GM12878 (cell line): ENCODE data around the gene NFYA. TPM values are rescaled to one million over a fixed set of nuclear protein-coding genes. Genes with fewer than 3 reads are reported as not detected.
A peak's percentile ranks its signal among the peaks of the same experiment; 100 is the strongest.

Experiments
- BRCA1 ChIP-seq: IDR thresholded peaks from 2 replicates; pipeline ENCODE4 v1.6.1; 2011; ENCODE audit warnings: low read depth, low read length, improper control_type of control experiment
- CBX5 ChIP-seq: sonication (generic); IDR thresholded peaks from 2 replicates; pipeline ENCODE4 v1.6.1; 2016; ENCODE audit warnings: low read depth, moderate library complexity, mild to moderate bottlenecking, inconsistent platforms
- CHD1 ChIP-seq: IDR thresholded peaks from 2 replicates; pipeline ENCODE4 v1.6.1; 2012; ENCODE audit warnings: low read depth, low read length, improper control_type of control experiment
- CREM ChIP-seq: IDR thresholded peaks from 2 replicates; pipeline ENCODE4 v1.6.1; 2014; ENCODE audit warnings: antibody characterized with exemption, low read depth
- FOXK2 ChIP-seq: fragments of 450-650 bp; IDR thresholded peaks from 2 replicates; pipeline ENCODE4 v1.6.1; 2017; ENCODE audit warnings: mild to moderate bottlenecking, moderate library complexity
- HCFC1 ChIP-seq: fragments of 150-350 bp; IDR thresholded peaks from 2 replicates; pipeline ENCODE4 v1.6.1; 2014; ENCODE audit warnings: low read length
- NR2C1 ChIP-seq: fragments of 450-650 bp; IDR thresholded peaks from 2 replicates; pipeline ENCODE4 v1.6.1; 2017; ENCODE audit warnings: antibody characterized with exemption, mild to moderate bottlenecking, moderate library complexity
- NR2C2 ChIP-seq: IDR thresholded peaks from 2 replicates; pipeline ENCODE4 v1.6.1; 2011; ENCODE audit warnings: borderline replicate concordance, low read depth; ENCODE audit not compliant: control insufficient read depth, insufficient read length
- RELA ChIP-seq: fragments of 450-650 bp; IDR thresholded peaks from 2 replicates; pipeline ENCODE4 v1.8.0; 2014; ENCODE audit warnings: borderline replicate concordance; ENCODE audit not compliant: partially characterized antibody
- SMARCA5 ChIP-seq: fragments of 450-650 bp; IDR thresholded peaks from 2 replicates; pipeline ENCODE4 v1.6.1; 2017; ENCODE audit warnings: mild to moderate bottlenecking
- STAT3 ChIP-seq: IDR thresholded peaks from 2 replicates; pipeline ENCODE4 v1.6.1; 2011; ENCODE audit warnings: low read depth, low read length, improper control_type of control experiment
- TAF1 ChIP-seq: IDR thresholded peaks from 2 replicates; pipeline ENCODE4 v1.6.1; 2011; ENCODE audit warnings: mild to moderate bottlenecking, low read depth, low read length, borderline replicate concordance
- ZZZ3 ChIP-seq: IDR thresholded peaks from 2 replicates; pipeline ENCODE4 v1.6.1; 2011; ENCODE audit warnings: low read depth; ENCODE audit not compliant: control insufficient read depth, insufficient read length
- polyA plus RNA-seq, 11 experiments: library from polyadenylated mRNA; depleted of rRNA in 4 of 11; unstranded in 6 of 11; stranded (reverse) in 5 of 11; fragments of >200 nt; fragmentation: Nextera tagmentation in 4 of 11; fragmentation: Illumina TruSeq in 1 of 11; extraction: Ambion mirVana in 4 of 11; extraction: Trizol in 1 of 11; gene quantifications; 1 replicate in 1 of 11; 2 replicates in 10 of 11; pipeline versions ENCODE4 v1.2.1 to v1.2.3, GENCODE V29; 2011 to 2016; ENCODE audit warnings: inconsistent platforms in 2 of 11, missing spikeins in 2 of 11, low read depth in 1 of 11
- total RNA-seq, 4 experiments: library from RNA; depleted of rRNA in 3 of 4; stranded (reverse); fragments of >200 nt in 3 of 4; fragmentation: Illumina TruSeq in 1 of 4; extraction: Trizol in 1 of 4; gene quantifications; 2 replicates each; pipeline versions ENCODE4 v1.2.1 to v1.2.3, GENCODE V29; 2013 to 2021
- TF ChIP-seq, protein P1 (sequence below): IDR thresholded peaks from 2 replicates; pipeline ENCODE4 v1.6.1; 2012; ENCODE audit warnings: improper control_type of control experiment, low read depth, low read length; ENCODE audit not compliant: insufficient replicate concordance
- TF ChIP-seq, protein P2 (sequence below): fragments of 450-650 bp; IDR thresholded peaks from 2 replicates; pipeline ENCODE4 v1.6.1; 2017; ENCODE audit warnings: antibody characterized with exemption, mild to moderate bottlenecking, moderate library complexity
- TF ChIP-seq, protein P3 (sequence below): fragments of 450-650 bp; IDR thresholded peaks from 2 replicates; pipeline ENCODE4 v1.6.1; 2017; ENCODE audit warnings: low read depth, mild to moderate bottlenecking, moderate library complexity
- TF ChIP-seq, protein P4 (sequence below): IDR thresholded peaks from 2 replicates; pipeline ENCODE4 v1.6.1; 2012; ENCODE audit warnings: mild to moderate bottlenecking, low read depth, low read length

NFYA gene
- total and polyA plus RNA-seq, 10 of the 15 experiments (the other 5 are each of a cell fraction or from before 2014, with no cell fraction given): 6.4 to 36.5 (median 19.1) TPM

DNA sequence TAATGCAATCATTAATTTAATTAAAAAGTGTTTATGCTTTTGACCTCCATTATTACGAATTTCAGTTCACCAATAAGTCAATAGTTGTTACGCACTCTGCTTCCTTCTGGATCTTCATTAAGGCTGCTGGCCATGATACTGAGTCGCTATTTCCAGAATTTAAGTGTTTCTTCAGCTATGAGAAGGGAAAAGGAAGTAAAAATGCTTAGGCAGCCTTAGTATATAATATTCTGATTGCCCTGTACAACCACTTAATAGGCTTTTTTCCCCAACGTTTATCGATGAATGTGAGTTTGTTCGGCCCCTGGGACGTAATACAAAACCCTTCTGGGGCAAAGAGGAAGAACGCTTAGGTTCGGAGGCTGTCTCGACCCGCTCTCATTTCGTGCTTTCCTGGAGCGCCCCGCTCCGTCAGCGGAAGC lies 1.3 kb upstream of the NFYA start (continued):
- TF ChIP-seq, protein P1, sequence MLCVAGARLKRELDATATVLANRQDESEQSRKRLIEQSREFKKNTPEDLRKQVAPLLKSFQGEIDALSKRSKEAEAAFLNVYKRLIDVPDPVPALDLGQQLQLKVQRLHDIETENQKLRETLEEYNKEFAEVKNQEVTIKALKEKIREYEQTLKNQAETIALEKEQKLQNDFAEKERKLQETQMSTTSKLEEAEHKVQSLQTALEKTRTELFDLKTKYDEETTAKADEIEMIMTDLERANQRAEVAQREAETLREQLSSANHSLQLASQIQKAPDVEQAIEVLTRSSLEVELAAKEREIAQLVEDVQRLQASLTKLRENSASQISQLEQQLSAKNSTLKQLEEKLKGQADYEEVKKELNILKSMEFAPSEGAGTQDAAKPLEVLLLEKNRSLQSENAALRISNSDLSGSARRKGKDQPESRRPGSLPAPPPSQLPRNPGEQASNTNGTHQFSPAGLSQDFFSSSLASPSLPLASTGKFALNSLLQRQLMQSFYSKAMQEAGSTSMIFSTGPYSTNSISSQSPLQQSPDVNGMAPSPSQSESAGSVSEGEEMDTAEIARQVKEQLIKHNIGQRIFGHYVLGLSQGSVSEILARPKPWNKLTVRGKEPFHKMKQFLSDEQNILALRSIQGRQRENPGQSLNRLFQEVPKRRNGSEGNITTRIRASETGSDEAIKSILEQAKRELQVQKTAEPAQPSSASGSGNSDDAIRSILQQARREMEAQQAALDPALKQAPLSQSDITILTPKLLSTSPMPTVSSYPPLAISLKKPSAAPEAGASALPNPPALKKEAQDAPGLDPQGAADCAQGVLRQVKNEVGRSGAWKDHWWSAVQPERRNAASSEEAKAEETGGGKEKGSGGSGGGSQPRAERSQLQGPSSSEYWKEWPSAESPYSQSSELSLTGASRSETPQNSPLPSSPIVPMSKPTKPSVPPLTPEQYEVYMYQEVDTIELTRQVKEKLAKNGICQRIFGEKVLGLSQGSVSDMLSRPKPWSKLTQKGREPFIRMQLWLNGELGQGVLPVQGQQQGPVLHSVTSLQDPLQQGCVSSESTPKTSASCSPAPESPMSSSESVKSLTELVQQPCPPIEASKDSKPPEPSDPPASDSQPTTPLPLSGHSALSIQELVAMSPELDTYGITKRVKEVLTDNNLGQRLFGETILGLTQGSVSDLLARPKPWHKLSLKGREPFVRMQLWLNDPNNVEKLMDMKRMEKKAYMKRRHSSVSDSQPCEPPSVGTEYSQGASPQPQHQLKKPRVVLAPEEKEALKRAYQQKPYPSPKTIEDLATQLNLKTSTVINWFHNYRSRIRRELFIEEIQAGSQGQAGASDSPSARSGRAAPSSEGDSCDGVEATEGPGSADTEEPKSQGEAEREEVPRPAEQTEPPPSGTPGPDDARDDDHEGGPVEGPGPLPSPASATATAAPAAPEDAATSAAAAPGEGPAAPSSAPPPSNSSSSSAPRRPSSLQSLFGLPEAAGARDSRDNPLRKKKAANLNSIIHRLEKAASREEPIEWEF: no peak
- TF ChIP-seq SMARCA5: no peak
- TF ChIP-seq CBX5: no peak
- TF ChIP-seq, protein P2, sequence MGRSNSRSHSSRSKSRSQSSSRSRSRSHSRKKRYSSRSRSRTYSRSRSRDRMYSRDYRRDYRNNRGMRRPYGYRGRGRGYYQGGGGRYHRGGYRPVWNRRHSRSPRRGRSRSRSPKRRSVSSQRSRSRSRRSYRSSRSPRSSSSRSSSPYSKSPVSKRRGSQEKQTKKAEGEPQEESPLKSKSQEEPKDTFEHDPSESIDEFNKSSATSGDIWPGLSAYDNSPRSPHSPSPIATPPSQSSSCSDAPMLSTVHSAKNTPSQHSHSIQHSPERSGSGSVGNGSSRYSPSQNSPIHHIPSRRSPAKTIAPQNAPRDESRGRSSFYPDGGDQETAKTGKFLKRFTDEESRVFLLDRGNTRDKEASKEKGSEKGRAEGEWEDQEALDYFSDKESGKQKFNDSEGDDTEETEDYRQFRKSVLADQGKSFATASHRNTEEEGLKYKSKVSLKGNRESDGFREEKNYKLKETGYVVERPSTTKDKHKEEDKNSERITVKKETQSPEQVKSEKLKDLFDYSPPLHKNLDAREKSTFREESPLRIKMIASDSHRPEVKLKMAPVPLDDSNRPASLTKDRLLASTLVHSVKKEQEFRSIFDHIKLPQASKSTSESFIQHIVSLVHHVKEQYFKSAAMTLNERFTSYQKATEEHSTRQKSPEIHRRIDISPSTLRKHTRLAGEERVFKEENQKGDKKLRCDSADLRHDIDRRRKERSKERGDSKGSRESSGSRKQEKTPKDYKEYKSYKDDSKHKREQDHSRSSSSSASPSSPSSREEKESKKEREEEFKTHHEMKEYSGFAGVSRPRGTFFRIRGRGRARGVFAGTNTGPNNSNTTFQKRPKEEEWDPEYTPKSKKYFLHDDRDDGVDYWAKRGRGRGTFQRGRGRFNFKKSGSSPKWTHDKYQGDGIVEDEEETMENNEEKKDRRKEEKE: no peak
- TF ChIP-seq ZZZ3: no peak
- TF ChIP-seq, protein P3, sequence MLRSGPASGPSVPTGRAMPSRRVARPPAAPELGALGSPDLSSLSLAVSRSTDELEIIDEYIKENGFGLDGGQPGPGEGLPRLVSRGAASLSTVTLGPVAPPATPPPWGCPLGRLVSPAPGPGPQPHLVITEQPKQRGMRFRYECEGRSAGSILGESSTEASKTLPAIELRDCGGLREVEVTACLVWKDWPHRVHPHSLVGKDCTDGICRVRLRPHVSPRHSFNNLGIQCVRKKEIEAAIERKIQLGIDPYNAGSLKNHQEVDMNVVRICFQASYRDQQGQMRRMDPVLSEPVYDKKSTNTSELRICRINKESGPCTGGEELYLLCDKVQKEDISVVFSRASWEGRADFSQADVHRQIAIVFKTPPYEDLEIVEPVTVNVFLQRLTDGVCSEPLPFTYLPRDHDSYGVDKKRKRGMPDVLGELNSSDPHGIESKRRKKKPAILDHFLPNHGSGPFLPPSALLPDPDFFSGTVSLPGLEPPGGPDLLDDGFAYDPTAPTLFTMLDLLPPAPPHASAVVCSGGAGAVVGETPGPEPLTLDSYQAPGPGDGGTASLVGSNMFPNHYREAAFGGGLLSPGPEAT: no peak
- no peak; the same call in 1 of the 2 replicates for TF ChIP-seq CREM
- no peak for TF ChIP-seq RELA
- 0 out of 2 replicates have a peak, but pooled peaks have one; percentile 15 for TF ChIP-seq HCFC1
- TF ChIP-seq STAT3: no peak
- no peak for TF ChIP-seq BRCA1
- TF ChIP-seq FOXK2: no peak
- TF ChIP-seq CHD1: no peak
- TF ChIP-seq, protein P4, sequence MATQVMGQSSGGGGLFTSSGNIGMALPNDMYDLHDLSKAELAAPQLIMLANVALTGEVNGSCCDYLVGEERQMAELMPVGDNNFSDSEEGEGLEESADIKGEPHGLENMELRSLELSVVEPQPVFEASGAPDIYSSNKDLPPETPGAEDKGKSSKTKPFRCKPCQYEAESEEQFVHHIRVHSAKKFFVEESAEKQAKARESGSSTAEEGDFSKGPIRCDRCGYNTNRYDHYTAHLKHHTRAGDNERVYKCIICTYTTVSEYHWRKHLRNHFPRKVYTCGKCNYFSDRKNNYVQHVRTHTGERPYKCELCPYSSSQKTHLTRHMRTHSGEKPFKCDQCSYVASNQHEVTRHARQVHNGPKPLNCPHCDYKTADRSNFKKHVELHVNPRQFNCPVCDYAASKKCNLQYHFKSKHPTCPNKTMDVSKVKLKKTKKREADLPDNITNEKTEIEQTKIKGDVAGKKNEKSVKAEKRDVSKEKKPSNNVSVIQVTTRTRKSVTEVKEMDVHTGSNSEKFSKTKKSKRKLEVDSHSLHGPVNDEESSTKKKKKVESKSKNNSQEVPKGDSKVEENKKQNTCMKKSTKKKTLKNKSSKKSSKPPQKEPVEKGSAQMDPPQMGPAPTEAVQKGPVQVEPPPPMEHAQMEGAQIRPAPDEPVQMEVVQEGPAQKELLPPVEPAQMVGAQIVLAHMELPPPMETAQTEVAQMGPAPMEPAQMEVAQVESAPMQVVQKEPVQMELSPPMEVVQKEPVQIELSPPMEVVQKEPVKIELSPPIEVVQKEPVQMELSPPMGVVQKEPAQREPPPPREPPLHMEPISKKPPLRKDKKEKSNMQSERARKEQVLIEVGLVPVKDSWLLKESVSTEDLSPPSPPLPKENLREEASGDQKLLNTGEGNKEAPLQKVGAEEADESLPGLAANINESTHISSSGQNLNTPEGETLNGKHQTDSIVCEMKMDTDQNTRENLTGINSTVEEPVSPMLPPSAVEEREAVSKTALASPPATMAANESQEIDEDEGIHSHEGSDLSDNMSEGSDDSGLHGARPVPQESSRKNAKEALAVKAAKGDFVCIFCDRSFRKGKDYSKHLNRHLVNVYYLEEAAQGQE: no peak
- no peak for TF ChIP-seq NR2C2
- no peak for TF ChIP-seq NR2C1
- peak; percentile 55; the same call in 1 of the 2 replicates for TF ChIP-seq TAF1
